ENCODE measurements around the gene ZG16B. TPM values are rescaled to one million over a fixed set of nuclear protein-coding genes. Genes with fewer than 3 reads are reported as not detected.

The ZG16B gene
- total RNA-seq, 1 donor from 2014 or later: 0.27 TPM

DNA sequence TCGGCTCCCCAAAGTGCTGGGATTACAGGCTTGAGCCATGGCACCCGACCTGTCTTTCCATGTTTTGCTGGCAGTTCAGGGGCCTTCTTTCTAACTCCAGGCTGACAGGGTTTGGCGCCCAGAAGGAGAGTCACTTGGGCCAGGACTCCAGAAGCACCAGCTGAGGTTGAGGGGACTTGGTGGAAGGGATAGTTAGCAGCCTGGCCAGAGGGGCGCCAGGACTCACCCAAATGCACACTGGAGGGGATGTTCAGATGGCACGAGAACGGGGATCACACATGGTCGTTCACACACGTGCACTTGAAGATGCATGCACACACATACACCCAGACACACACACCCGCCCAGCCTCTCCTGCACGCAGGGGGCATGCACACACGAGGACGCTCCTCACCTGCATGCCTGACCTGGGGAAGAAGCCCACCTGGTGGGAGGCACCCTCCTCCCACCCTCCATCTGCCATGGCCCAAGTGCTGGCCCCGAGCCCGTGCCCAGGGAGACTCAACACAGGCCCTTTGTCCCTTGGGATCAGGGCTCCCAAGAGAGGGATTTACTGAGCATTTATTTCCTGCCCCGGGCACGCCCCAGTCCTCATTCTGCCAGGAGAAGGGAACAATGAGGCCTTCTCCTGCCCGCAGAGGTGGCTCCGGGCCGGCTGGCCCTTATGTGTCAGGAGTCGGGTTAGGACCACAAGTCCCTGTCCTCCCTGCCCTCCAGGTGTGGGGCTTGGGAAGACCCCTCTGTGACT is 15.4 kb upstream of the ZG16B start:
- Histone ChIP-seq H3K27me3 (ENCODE audit: low read depth) (peaks cover 92% of the 10 kb centered on the region), H3K9me3 (replicated peaks) (no peaks in the 10 kb centered on the region), H3K4me3 (no peak overlapping the region), H3K27ac (replicated peaks) (no peak overlapping the region), H3K4me1 (peaks cover 7% of the 10 kb centered on the region), H3K36me3 (no peaks in the 10 kb centered on the region)
- intact Hi-C loops (cut with micrococcal nuclease): no loop called here
- TF ChIP-seq, protein P1, sequence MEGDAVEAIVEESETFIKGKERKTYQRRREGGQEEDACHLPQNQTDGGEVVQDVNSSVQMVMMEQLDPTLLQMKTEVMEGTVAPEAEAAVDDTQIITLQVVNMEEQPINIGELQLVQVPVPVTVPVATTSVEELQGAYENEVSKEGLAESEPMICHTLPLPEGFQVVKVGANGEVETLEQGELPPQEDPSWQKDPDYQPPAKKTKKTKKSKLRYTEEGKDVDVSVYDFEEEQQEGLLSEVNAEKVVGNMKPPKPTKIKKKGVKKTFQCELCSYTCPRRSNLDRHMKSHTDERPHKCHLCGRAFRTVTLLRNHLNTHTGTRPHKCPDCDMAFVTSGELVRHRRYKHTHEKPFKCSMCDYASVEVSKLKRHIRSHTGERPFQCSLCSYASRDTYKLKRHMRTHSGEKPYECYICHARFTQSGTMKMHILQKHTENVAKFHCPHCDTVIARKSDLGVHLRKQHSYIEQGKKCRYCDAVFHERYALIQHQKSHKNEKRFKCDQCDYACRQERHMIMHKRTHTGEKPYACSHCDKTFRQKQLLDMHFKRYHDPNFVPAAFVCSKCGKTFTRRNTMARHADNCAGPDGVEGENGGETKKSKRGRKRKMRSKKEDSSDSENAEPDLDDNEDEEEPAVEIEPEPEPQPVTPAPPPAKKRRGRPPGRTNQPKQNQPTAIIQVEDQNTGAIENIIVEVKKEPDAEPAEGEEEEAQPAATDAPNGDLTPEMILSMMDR (IDR thresholded peaks at IDR 0.05; ENCODE audit: borderline replicate concordance): no peak
- DNase-seq: no peak

DNA sequence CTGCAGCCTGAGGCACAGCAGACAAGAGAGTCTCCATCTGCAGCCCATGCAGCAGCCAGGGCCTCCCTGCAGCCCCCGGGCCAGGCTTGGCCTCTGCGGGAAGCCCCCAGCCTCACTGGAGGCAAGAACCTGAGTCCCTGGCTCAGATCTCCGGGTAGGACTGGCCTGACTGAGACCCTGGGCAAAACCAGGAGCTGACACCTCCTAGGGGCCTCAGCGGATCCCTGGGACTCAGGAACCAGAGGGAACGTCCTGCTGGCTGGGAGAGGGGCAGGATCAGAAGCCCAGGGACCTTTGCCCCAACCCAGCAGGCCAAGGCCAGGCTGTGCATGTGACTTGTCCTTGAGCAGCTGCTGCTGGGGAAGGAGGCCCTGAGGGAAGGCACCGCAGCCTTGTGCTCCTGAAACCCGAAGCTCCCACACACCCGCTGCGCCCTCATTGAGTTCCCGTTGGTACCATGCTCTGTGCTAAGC is 14.8 kb upstream of the ZG16B start:
- TF ChIP-seq, protein P1 (IDR thresholded peaks at IDR 0.05; ENCODE audit: borderline replicate concordance): no peak
- Histone ChIP-seq H3K9me3 (replicated peaks) (no peaks in the 10 kb centered on the region), H3K36me3 (no peaks in the 10 kb centered on the region), H3K27me3 (ENCODE audit: low read depth) (peaks cover 95% of the 10 kb centered on the region), H3K27ac (replicated peaks) (no peak overlapping the region), H3K4me3 (no peak overlapping the region), H3K4me1 (peaks cover 7% of the 10 kb centered on the region)
- DNase-seq: no peak
- intact Hi-C loops (cut with micrococcal nuclease): no loop called here

DNA sequence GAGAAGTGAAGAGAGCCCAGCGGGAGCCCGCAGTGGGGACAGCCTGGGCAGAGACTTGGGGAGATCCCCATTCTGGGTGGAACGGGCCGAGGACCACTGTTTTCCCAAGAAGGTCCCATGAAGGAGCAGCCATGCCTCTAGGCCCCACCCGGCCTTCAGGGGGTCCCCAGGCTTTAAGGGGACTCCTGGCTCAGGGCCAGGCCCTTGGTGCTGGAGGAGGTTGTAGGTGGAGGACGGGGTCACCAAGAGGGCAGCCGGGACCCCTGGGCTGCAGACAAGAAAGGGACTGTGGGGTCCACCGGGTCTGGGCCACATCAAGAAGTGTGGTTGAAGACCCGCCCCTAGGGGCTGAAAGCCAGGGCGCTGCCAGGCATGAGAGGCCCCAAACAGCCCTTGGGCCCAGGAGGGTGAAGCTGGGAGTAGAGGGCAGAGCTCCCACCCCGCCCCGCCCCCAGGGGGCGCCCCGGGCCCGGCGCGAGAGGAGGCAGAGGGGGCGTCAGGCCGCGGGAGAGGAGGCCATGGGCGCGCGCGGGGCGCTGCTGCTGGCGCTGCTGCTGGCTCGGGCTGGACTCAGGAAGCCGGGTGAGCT is 13.3 kb upstream of the ZG16B start, which contains the start of gene PRSS21:
TSS of gene PRSS21 (plus strand) at position 487 of the 589 bp plus-strand sequence. CDS start at position 519, 32 bp downstream.
- peaks cover 4% of the 10 kb centered on the region for H3K4me1 ChIP-seq
- H3K27ac ChIP-seq (replicated peaks): no peak within 1 kb of the TSS
- H3K27me3 ChIP-seq (ENCODE audit: low read depth): peaks cover 100% of the 10 kb centered on the region
- intact Hi-C loops (cut with micrococcal nuclease): no loop called here
- TF ChIP-seq, protein P1 (IDR thresholded peaks at IDR 0.05; ENCODE audit: borderline replicate concordance): no peak
- no peaks in the 10 kb centered on the region for H3K36me3 ChIP-seq
- H3K4me3 ChIP-seq: no peak within 1 kb of the TSS
- H3K9me3 ChIP-seq (replicated peaks): no peaks in the 10 kb centered on the region
- DNase-seq: no peak

DNA sequence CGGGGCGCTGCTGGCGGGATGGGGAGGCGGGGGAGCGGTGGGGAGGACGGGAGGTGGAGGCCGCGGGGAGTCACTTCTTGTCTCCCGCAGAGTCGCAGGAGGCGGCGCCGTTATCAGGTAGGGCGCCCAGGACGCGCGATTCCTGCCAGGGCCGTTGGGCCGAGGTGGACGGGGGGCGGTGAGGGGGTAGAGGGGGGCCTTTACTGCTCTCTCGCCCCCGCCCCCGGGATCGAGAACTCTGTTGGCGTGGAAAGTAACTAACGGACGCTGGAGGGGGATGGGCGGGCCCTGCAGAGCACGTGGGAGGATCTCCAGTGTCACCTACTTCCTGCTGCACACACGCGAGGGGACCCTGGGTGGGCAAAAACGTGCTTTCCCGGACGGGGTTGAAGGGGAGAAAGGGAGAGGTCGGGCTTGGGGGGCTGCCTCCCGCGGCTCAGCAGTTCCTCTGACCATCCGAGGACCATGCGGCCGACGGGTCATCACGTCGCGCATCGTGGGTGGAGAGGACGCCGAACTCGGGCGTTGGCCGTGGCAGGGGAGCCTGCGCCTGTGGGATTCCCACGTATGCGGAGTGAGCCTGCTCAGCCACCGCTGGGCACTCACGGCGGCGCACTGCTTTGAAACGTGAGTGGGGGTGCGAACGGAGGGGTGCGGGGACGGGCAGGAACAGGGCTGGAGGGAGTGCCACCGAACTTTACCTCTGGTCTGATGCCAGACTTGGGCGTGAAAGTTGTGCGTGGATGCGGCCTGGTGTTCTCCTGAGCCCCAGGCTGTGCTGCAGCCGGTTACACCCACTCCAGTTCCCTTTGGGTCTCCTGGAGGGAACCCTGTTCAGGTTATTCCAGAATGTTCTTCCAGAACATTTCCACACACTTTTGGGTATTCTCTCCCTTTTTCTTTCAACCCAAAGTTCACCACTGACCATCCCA is 12.5 kb upstream of the ZG16B start:
- peaks cover 96% of the 10 kb centered on the region for H3K27me3 ChIP-seq (ENCODE audit: low read depth)
- TF ChIP-seq, protein P1 (IDR thresholded peaks at IDR 0.05; ENCODE audit: borderline replicate concordance): no peak

DNA sequence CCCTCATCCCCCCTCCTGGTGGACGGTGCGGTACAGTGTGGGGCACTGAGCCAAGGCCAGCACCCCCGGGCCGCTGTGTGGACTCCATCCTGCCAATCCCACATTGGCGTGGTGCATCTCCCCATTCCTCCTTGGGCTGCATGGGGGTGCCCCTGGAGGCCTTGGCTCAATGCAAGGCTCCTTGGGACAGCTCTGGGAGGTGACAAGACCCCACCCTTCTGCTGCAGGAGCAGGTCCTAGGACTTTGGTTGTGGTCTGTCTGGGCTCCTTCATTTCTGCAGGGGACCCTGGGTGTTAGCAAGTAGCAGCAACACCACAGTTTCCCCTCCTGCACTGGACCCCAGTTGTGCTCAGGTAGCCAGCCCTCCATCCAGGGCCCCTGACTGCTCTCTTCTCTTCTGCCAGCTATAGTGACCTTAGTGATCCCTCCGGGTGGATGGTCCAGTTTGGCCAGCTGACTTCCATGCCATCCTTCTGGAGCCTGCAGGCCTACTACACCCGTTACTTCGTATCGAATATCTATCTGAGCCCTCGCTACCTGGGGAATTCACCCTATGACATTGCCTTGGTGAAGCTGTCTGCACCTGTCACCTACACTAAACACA is 11.7 kb upstream of the ZG16B start:
- intact Hi-C loops (cut with micrococcal nuclease): no loop called here
- Histone ChIP-seq H3K4me3 (no peak overlapping the region), H3K36me3 (no peaks in the 10 kb centered on the region), H3K9me3 (replicated peaks) (no peaks in the 10 kb centered on the region), H3K27me3 (ENCODE audit: low read depth) (peaks cover 88% of the 10 kb centered on the region), H3K27ac (replicated peaks) (no peak overlapping the region), H3K4me1 (no peaks in the 10 kb centered on the region)
- TF ChIP-seq, protein P1 (IDR thresholded peaks at IDR 0.05; ENCODE audit: borderline replicate concordance): no peak
- no peak for DNase-seq

More for the DNA sequence above, 12.5 kb upstream of the ZG16B start:
- Histone ChIP-seq H3K4me1 (no peaks in the 10 kb centered on the region), H3K36me3 (no peaks in the 10 kb centered on the region), H3K4me3 (no peak overlapping the region), H3K9me3 (replicated peaks) (no peaks in the 10 kb centered on the region), H3K27ac (replicated peaks) (no peak overlapping the region)
- intact Hi-C loops (cut with micrococcal nuclease): no loop called here
- no peak for DNase-seq
